HUDEP-2 (cell line): ENCODE data around the gene EXOC6.

ENCODE experiments used
- DNase-seq, 76 experiments: peaks; one replicate each; lab custom pipeline; 2025; ENCODE audit not compliant: unreplicated experiment in 76 of 76; lab: John Stamatoyannopoulos, UW

Gene EXOC6

DNA sequence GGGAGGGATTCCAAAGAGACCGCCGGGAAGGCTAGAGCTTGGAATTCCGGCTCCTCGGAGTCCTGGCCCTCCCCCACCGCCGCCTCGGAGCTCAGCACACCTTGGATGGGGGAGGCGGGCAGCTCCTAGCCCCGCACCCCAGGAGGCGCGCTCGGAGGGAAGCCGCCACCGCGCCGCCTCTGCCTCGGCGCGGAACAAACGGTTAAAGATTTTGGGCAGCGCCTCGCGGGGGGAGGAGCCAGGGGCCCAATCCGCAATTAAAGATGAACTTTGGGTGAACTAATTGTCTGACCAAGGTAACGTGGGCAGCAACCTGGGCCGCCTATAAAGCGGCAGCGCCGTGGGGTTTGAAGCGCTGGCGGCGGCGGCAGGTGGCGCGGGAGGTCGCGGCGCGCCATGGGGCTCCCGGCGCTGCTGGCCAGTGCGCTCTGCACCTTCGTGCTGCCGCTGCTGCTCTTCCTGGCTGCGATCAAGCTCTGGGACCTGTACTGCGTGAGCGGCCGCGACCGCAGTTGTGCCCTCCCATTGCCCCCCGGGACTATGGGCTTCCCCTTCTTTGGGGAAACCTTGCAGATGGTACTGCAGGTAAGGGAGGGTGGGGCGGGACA lies 225.3 kb downstream of the EXOC6 start, which contains the start of gene CYP26A1:
TSS of gene CYP26A1 (plus strand) at position 355 of the 608 bp plus-strand sequence. CDS start at position 397, 42 bp downstream.
- DNase-seq, result no peak

DNA sequence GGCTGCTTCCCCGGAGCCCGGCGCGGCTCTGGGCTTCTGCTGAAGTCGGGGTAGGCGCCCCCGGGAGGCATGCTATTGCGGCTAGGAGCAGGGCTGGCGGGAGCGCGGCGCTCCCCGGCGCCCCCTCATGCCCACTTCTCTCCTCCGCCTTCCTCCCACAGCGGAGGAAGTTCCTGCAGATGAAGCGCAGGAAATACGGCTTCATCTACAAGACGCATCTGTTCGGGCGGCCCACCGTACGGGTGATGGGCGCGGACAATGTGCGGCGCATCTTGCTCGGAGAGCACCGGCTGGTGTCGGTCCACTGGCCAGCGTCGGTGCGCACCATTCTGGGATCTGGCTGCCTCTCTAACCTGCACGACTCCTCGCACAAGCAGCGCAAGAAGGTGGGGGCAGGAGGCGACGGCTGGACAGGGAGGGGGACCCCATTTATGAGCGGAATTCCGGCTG lies 225.9 kb downstream of the EXOC6 start:
- peak in 2 of 76 experiments; percentile 6 to 8 for DNase-seq

DNA sequence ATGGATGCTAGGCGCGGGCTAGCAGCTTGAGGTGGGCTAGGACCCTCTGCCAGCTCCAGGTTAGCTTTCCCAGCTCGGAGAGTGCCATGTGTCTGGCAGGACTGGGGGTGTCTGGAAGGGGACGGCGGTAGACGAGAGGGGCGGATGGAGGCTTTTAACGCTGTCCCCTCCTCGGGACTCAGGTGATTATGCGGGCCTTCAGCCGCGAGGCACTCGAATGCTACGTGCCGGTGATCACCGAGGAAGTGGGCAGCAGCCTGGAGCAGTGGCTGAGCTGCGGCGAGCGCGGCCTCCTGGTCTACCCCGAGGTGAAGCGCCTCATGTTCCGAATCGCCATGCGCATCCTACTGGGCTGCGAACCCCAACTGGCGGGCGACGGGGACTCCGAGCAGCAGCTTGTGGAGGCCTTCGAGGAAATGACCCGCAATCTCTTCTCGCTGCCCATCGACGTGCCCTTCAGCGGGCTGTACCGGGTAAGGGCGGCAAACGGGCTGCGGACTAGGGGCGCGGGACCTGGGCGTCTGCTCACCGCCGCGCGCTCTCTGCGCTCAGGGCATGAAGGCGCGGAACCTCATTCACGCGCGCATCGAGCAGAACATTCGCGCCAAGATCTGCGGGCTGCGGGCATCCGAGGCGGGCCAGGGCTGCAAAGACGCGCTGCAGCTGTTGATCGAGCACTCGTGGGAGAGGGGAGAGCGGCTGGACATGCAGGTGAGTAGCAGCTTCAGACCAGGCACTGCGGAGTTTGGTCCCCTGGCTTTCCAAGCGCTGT lies 226.5 kb downstream of the EXOC6 start:
- DNase-seq, result peak in 1 of 76 experiments; percentile 18

DNA sequence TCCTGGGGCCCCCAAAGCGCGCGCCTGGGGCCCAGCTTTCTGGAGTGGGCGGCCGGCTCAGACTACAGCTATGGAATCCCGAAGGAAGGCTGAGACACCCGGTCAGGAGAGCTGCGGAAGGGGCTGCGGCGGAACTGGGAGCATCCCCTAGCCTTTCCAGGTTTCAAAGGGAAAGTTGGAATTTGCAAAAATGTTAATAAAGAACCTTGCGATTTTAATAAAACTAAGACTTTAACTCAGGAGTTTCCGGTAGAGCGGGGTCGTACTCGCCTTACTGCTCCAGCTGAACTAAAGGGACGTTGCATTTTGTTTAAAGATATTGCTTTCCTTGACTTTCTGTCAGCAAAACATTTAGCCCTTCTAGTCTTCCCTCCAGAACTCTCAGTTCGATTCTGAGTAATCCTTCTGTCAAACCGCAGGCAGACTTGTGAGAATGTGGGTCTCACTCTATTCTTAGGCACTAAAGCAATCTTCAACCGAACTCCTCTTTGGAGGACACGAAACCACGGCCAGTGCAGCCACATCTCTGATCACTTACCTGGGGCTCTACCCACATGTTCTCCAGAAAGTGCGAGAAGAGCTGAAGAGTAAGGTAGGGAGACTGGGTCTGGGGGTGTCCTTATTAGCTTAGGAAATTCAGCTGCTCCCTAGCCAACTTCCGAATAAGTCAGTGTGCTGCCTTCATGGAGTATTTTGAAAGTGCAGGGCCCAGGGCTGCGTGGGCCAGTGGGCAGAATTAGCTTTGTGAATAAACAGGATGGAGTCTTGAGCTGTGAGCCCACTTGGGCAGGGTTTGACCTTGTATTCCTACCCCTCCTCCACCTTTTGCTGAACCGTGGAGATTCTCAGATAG lies 227.3 kb downstream of the EXOC6 start:
- DNase-seq, result no peak

DNA sequence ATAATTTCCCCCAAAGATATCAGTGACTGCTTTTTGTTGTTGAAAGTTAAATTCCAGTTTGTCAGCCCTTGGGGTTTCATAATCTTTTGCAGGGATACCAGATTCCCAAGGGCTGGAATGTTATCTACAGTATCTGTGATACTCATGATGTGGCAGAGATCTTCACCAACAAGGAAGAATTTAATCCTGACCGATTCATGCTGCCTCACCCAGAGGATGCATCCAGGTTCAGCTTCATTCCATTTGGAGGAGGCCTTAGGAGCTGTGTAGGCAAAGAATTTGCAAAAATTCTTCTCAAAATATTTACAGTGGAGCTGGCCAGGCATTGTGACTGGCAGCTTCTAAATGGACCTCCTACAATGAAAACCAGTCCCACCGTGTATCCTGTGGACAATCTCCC lies 228.6 kb downstream of the EXOC6 start:
- no peak for DNase-seq

DNA sequence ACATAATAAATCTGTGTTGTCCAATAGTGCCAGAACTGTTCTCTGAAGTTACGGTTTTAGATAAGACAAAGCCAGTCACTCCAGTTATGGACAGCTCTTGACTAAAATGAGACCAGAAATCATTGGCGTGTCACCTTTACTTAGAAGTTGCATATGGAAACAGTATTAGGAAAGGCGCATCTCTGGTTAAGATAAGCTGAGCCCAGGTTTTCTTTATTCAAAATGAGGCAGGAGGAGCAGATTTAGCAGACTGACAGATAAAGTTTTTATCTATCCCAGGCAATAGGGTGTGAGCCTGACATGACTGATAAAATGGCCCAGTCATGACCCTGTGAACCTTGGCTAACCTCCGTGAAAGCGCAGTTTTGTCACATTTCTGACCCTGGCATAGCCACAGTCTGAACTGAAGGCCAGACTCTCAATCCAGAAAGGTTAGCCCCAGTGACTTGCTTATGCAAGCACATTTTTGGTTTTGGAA lies 229.6 kb downstream of the EXOC6 start:
- peak in 6 of 76 experiments; percentile 12 to 41 (median 16) for DNase-seq

- no peak for DNase-seq
Measured at GRCh38 chr10:93079663-93080349, 231.5 kb downstream of the EXOC6 start.

GRCh38 chr10:93080350-93081046 lies 232.2 kb downstream of the EXOC6 start:
- peak in 27 of 76 experiments; percentile 5 to 46 (median 27) for DNase-seq

GRCh38 chr10:93081318-93081717 lies 233.0 kb downstream of the EXOC6 start:
- no peak for DNase-seq

GRCh38 chr10:93081834-93082233 lies 233.5 kb downstream of the EXOC6 start:
- DNase-seq, result no peak

DNA sequence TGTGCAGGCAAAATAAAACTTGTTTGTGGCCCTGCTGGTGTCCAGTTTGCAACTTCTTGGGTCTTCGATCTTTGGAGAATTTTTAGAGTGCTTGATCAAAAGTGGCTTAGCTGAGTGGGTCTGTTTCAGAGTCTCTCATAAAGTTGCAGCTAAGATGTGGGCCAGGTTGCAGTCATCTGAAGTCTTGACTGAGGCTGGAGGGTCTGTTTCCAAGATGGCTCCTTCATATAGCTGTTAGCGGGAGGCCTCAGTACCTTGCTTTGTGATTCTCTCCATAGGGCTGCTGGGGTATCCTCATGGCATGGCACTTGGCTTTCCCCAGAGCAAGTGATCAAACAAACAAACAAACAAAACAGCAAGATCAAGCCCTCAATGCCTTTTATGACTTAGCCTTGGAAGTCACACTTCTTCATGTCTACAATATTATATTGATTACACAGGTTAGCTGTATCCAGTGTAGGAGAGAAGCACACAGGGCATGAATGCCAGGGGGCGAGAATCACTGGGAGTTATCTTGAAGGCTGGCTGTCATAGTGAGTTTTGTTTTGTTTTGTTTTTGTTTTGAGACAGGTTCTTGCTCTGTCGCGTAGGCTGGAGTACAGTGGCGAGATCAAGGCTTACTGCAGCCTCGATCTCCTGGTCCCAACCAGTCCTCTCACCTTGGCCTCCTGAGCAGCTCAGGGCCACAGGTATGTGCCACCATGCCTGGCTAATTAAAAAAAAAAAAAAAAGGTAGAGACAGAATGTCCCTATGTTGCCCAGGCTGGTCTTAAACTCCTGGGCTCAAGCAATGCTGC lies 235.6 kb downstream of the EXOC6 start:
- DNase-seq, result no peak

- no peak for DNase-seq
Measured at GRCh38 chr10:93085272-93085859, 237.0 kb downstream of the EXOC6 start.

- no peak for DNase-seq
Measured at GRCh38 chr10:93086289-93086688, 238.0 kb downstream of the EXOC6 start.

DNA sequence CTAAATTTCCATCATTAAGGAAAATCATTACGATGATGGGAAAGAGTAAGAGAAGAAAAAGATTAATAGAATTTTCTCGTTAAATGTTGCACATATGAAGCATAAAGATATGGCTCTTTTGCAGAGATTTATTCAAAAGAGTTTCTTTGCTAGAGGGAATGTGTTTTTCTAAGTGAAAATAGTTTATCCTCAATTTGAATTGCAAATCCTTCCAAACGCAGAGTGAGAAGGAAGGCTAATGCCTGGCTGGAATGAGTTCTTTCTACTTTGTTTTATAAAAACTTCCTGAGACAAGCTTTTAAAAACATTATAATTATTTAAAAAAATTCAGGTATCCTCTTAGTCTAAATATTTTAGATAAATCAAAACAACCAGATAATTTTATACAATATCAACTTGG lies 239.5 kb downstream of the EXOC6 start:
- no peak for DNase-seq

DNA sequence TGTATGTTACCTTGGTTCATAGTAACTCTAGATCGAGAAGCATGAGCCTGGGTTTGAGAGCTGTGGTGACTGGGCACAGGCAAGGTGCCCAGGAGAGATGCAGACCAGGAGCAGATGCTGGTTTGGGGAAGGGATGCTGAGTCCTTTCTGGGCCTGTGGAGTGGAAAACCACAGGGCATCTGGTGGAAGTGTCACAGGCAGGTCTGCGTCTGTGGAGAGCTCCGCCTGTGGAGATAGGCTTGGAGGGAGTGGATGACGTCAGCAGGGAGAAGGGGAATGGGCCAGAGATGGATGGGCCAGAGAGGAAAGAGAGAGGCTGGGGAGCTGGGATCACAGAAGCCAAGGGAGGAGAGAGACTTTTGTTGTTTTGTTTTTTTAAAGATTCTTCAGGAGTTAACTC lies 240.1 kb downstream of the EXOC6 start:
- DNase-seq, result no peak

GRCh38 chr10:93090619-93091018 lies 242.3 kb downstream of the EXOC6 start:
- DNase-seq, result no peak

DNA sequence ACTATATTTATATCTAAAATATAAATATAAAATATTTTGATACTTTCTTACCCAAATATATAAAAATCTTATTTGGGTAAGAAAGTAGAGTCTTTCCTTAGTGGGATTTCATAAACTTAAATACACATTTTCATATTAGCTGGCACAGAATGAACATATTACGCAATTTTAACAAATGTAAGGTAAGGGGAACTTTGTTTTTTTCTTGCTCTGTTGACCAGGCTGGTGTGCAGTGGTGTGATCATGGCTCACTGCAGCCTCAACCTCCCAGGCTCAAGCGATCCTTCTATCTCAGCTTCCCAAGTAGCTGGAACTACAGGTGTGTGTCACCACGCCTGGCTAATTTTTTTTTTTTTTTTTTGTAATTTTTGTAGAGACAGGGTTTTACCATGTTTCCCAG lies 243.6 kb downstream of the EXOC6 start:
- no peak for DNase-seq

GRCh38 chr10:93095225-93095624 lies 246.9 kb downstream of the EXOC6 start:
- no peak for DNase-seq

DNA sequence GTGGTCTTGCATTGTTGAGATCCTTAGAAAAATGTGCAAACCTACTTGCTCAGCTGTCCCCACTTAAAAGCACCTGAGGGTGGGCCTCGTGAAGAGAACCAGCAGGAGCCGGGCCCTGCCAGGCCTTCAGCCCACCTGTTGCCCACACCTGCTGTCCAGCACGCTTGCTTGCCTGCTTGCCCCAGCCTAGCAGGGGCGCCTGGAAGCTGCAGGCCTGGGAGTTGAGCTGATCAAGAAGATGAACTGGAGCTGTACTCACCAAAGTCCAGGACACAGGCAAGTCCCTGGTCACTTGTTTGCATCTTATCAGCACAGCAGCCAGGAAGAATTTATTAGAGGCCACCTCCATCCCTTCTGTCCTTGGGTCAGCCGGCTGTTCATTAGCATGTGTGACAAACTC lies 248.6 kb downstream of the EXOC6 start:
- DNase-seq, result no peak
